Stimulated activated CD8-positive, alpha-beta memory T cell treated with anti-CD3 and anti-CD28 coated beads, Interleukin-12 subunit alpha, Interleukin-12 subunit beta, amount 100 ng/mL, for 1 hour (primary cell): ENCODE results near the gene LRRC73.
"Not testable (repeated sequence)": the region's sequence is repeated elsewhere in the genome, so short reads cannot be mapped to it uniquely, and the experiment has no call there.

ENCODE experiments used
- DNase-seq: peaks from one replicate; pipeline ENCODE4 v3.0.0-alpha.2; 2020; ENCODE audit warnings: low read depth

The LRRC73 gene

GRCh38 chr6:43491750-43492661 is 18.1 kb downstream of the LRRC73 start:
- no peak for DNase-seq

GRCh38 chr6:43490523-43490939 is 19.6 kb downstream of the LRRC73 start:
- no peak for DNase-seq

GRCh38 chr6:43489277-43490072 is 20.7 kb downstream of the LRRC73 start:
- no peak for DNase-seq

- no peak for DNase-seq
Measured at GRCh38 chr6:43488667-43489276, 21.4 kb downstream of the LRRC73 start.

GRCh38 chr6:43481591-43482236 is 28.4 kb downstream of the LRRC73 start:
- DNase-seq, result no peak

- no peak for DNase-seq
Measured at GRCh38 chr6:43481075-43481474, 29.1 kb downstream of the LRRC73 start.

- no peak for DNase-seq
Measured at GRCh38 chr6:43478008-43478372, 32.2 kb downstream of the LRRC73 start.

- peak; percentile 97 for DNase-seq
Measured at GRCh38 chr6:43477235-43478007, 32.7 kb downstream of the LRRC73 start, which contains the start of gene TJAP1. TSS of gene TJAP1 (plus strand) at chr6:43477570. CDS start at chr6:43499002, 21,432 bp downstream.

- no peak for DNase-seq
Measured at GRCh38 chr6:43476746-43477145, 33.4 kb downstream of the LRRC73 start.

GRCh38 chr6:43475516-43475915 is 34.6 kb downstream of the LRRC73 start:
- no peak for DNase-seq

- no peak for DNase-seq
Measured at GRCh38 chr6:43472515-43472914, 37.6 kb downstream of the LRRC73 start.

- DNase-seq, result no peak
Measured at GRCh38 chr6:43471399-43471798, 38.7 kb downstream of the LRRC73 start.

GRCh38 chr6:43469947-43470346 is 40.2 kb downstream of the LRRC73 start:
- DNase-seq, result no peak

- DNase-seq, result no peak
Measured at GRCh38 chr6:43468748-43469681, 41.1 kb downstream of the LRRC73 start.

- DNase-seq, result no peak
Measured at GRCh38 chr6:43468240-43468639, 41.9 kb downstream of the LRRC73 start.

- no peak for DNase-seq
Measured at GRCh38 chr6:43467752-43468151, 42.4 kb downstream of the LRRC73 start.

GRCh38 chr6:43467265-43467664 is 42.9 kb downstream of the LRRC73 start:
- DNase-seq, result not testable (repeated sequence)

GRCh38 chr6:43465948-43466347 is 44.2 kb downstream of the LRRC73 start:
- no peak for DNase-seq

GRCh38 chr6:43464337-43464736 is 45.8 kb downstream of the LRRC73 start:
- DNase-seq, result no peak

- DNase-seq, result no peak
Measured at GRCh38 chr6:43461936-43462335, 48.2 kb downstream of the LRRC73 start.
